PC-9 (cell line): Measurements from ENCODE around the gene BCHE. TPM values are rescaled to one million over a fixed set of nuclear protein-coding genes. Genes with fewer than 3 reads are reported as not detected.

Source experiments
- BruUV-seq: library from RNA; stranded (reverse); fragments of 400-500 nt; replicated peaks from 2 replicates; lab custom pipeline; 2021; lab: Mats Ljungman, UMichigan
- CTCF ChIA-PET: fragments of 300-600 bp; sonication (Branson Sonifier 250); formaldehyde crosslinking; loops from one replicate; lab custom pipeline; 2022; ENCODE audit warnings: antibody characterized with exemption; lab: Charles Lee
- POLR2A ChIA-PET: fragments of 300-600 bp; sonication (Branson Sonifier 250); formaldehyde crosslinking; loops from one replicate; lab custom pipeline; 2022; ENCODE audit warnings: antibody characterized with exemption; ENCODE audit not compliant: unreplicated experiment; lab: Charles Lee
- DNase-seq, 2 experiments: peaks; one replicate each; pipeline versions ENCODE4 v3.0.0 to v3.0.0-alpha.2; 2015 to 2022; ENCODE audit warnings: mixed read lengths in 1 of 2
- H2AFZ ChIP-seq: fragments of 200-600 bp; sonication (generic); 2 replicates; pipeline ENCODE4 v1.8.1; 2017; ENCODE audit warnings: antibody characterized with exemption
- H3F3A ChIP-seq: fragments of 200-600 bp; sonication (generic); 2 replicates; pipeline ENCODE4 v1.8.1; 2017; ENCODE audit warnings: antibody characterized with exemption, mild to moderate bottlenecking, low read depth; ENCODE audit not compliant: insufficient read depth
- H3K27ac ChIP-seq: fragments of 200-600 bp; sonication (generic); 2 replicates; pipeline ENCODE4 v1.6.1; 2016; ENCODE audit warnings: mixed run types
- H3K27me3 ChIP-seq: fragments of 200-600 bp; sonication (generic); 2 replicates; pipeline ENCODE4 v1.6.1; 2016; ENCODE audit warnings: low read depth, mixed run types; ENCODE audit not compliant: insufficient read depth
- H3K36me3 ChIP-seq: fragments of 200-600 bp; sonication (generic); 2 replicates; pipeline ENCODE4 v1.6.1; 2016; ENCODE audit warnings: low read depth, mixed run types
- H3K4me1 ChIP-seq: fragments of 200-600 bp; sonication (generic); replicated peaks from 2 replicates; pipeline ENCODE4 v1.6.1; 2016; ENCODE audit warnings: mixed run types; ENCODE audit not compliant: insufficient read depth
- H3K4me2 ChIP-seq: fragments of 200-600 bp; sonication (generic); 2 replicates; pipeline ENCODE4 v1.6.1; 2017; ENCODE audit warnings: mixed run types
- H3K4me3 ChIP-seq: fragments of 200-600 bp; sonication (generic); 2 replicates; pipeline ENCODE4 v1.6.1; 2016; ENCODE audit warnings: mixed run types
- H3K79me2 ChIP-seq: fragments of 200-600 bp; sonication (generic); 2 replicates; pipeline ENCODE4 v1.6.1; 2017; ENCODE audit warnings: low read depth, mixed run types
- H3K9me2 ChIP-seq: fragments of 200-600 bp; sonication (generic); 2 replicates; pipeline ENCODE4 v1.8.1; 2017; ENCODE audit warnings: mild to moderate bottlenecking; ENCODE audit not compliant: insufficient read depth
- H3K9me3 ChIP-seq: fragments of 200-600 bp; sonication (generic); 2 replicates; pipeline ENCODE4 v1.8.1; 2016; ENCODE audit warnings: low read depth; ENCODE audit not compliant: insufficient read depth
- H4K20me1 ChIP-seq: fragments of 200-600 bp; sonication (generic); 2 replicates; pipeline ENCODE4 v1.8.1; 2017; ENCODE audit not compliant: insufficient read depth
- EZH2 ChIP-seq: fragments of 200-600 bp; sonication (generic); IDR thresholded peaks from 2 replicates; pipeline ENCODE4 v1.8.0; 2017; ENCODE audit warnings: antibody characterized with exemption, low read depth
- intact Hi-C: fragments of 100-400 bp; cut with micrococcal nuclease; formaldehyde crosslinking; loops from one replicate; pipeline ENCODE4 v1.10.0; 2022; ENCODE audit not compliant: unreplicated experiment
- total RNA-seq: library from RNA; stranded (reverse); gene quantifications from 2 replicates; pipeline ENCODE4 v1.2.3, GENCODE V29; 2021
- TF ChIP-seq, protein P1 (sequence below): fragments of 200-600 bp; sonication (generic); conservative IDR thresholded peaks from 2 replicates; pipeline ENCODE4 v1.6.1; 2017; ENCODE audit warnings: mixed run types, antibody characterized with exemption, mild to moderate bottlenecking, moderate library complexity

Gene BCHE
- total RNA-seq, 1 experiment from 2014 or later, result not detected

- no peaks in the 10 kb centered on the region for H3K27me3 ChIP-seq
- ChIA-PET POLR2A (no interaction called here), CTCF (no interaction called here)
- H3K9me2 ChIP-seq, result no peaks in the 10 kb centered on the region
- H3F3A ChIP-seq, result no peaks in the 10 kb centered on the region
- TF ChIP-seq EZH2, result no peak
- TF ChIP-seq, protein P1, sequence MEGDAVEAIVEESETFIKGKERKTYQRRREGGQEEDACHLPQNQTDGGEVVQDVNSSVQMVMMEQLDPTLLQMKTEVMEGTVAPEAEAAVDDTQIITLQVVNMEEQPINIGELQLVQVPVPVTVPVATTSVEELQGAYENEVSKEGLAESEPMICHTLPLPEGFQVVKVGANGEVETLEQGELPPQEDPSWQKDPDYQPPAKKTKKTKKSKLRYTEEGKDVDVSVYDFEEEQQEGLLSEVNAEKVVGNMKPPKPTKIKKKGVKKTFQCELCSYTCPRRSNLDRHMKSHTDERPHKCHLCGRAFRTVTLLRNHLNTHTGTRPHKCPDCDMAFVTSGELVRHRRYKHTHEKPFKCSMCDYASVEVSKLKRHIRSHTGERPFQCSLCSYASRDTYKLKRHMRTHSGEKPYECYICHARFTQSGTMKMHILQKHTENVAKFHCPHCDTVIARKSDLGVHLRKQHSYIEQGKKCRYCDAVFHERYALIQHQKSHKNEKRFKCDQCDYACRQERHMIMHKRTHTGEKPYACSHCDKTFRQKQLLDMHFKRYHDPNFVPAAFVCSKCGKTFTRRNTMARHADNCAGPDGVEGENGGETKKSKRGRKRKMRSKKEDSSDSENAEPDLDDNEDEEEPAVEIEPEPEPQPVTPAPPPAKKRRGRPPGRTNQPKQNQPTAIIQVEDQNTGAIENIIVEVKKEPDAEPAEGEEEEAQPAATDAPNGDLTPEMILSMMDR, result no peak
- H2AFZ ChIP-seq, result no peak overlapping the region
- BruUV-seq, result no TSS peak
- no peaks in the 10 kb centered on the region for H3K79me2 ChIP-seq
- intact Hi-C loops, result no loop called here
- H3K27ac ChIP-seq, result no peak overlapping the region
- DNase-seq, result no peak
- H3K4me3 ChIP-seq, result no peak overlapping the region
- H3K4me2 ChIP-seq, result no peak overlapping the region
- H3K9me3 ChIP-seq, result no peaks in the 10 kb centered on the region
- H4K20me1 ChIP-seq, result no peaks in the 10 kb centered on the region
- no peaks in the 10 kb centered on the region for H3K4me1 ChIP-seq
- H3K36me3 ChIP-seq, result no peaks in the 10 kb centered on the region
Observed at GRCh38 chr3:165786013-165786412, 51.2 kb downstream of the BCHE start.

- no peak overlapping the region for H3K27ac ChIP-seq
- H3K36me3 ChIP-seq, result no peaks in the 10 kb centered on the region
- H4K20me1 ChIP-seq, result no peaks in the 10 kb centered on the region
- no peak for DNase-seq
- no TSS peak for BruUV-seq
- H3K4me2 ChIP-seq, result no peak overlapping the region
- CTCF ChIA-PET, result no interaction called here
- H2AFZ ChIP-seq, result no peak overlapping the region
- H3K27me3 ChIP-seq, result no peaks in the 10 kb centered on the region
- no peak overlapping the region for H3K4me3 ChIP-seq
- intact Hi-C loops, result no loop called here
- POLR2A ChIA-PET, result no interaction called here
- H3K9me2 ChIP-seq, result no peaks in the 10 kb centered on the region
- H3K79me2 ChIP-seq, result no peaks in the 10 kb centered on the region
- H3K9me3 ChIP-seq, result no peaks in the 10 kb centered on the region
- TF ChIP-seq, protein P1, result no peak
- no peak for TF ChIP-seq EZH2
- H3K4me1 ChIP-seq, result no peaks in the 10 kb centered on the region
- H3F3A ChIP-seq, result no peaks in the 10 kb centered on the region
Observed at GRCh38 chr3:165784337-165784736, 52.9 kb downstream of the BCHE start.

- Histone ChIP-seq H3K9me2 (0 out of 2 replicates have a peak, but pooled peaks cover 3% of the 10 kb centered on the region), H3K79me2 (no peaks in the 10 kb centered on the region), H3K9me3 (no peaks in the 10 kb centered on the region), H3K4me1 (no peaks in the 10 kb centered on the region), H3K4me2 (no peak overlapping the region), H4K20me1 (no peaks in the 10 kb centered on the region), H3K27ac (no peak overlapping the region), H3K36me3 (no peaks in the 10 kb centered on the region), H3K27me3 (no peaks in the 10 kb centered on the region), H3F3A (no peaks in the 10 kb centered on the region), H3K4me3 (no peak overlapping the region), H2AFZ (0 out of 2 replicates have a peak overlapping the region, but pooled peaks have one; percentile 26)
- CTCF ChIA-PET, result no interaction called here
- intact Hi-C loops, result no loop called here
- POLR2A ChIA-PET, result no interaction called here
- BruUV-seq, result no TSS peak
- TF ChIP-seq, protein P1, result no peak
- TF ChIP-seq EZH2, result no peak
- DNase-seq, result no peak
Observed at GRCh38 chr3:165783383-165783782, 53.8 kb downstream of the BCHE start.
